Spleen (tissue), 11 donors: ENCODE data around the gene ESR1. TPM values are rescaled to one million over a fixed set of nuclear protein-coding genes. Genes with fewer than 3 reads are reported as not detected.

Experiments
- DNase-seq: peaks from one replicate; pipeline ENCODE4 v3.0.0-alpha.2; 2020
- H3K27ac ChIP-seq, 8 donors: fragments of 200-600 bp; sonication (generic) in 7 of 8; 1 replicate in 4 of 8; 2 replicates in 4 of 8; pipeline versions ENCODE4 v1.5.0 to v1.8.0; 2016 to 2021; ENCODE audit warnings: inconsistent platforms in 4 of 8, mild to moderate bottlenecking in 4 of 8, moderate library complexity in 1 of 8
- H3K27me3 ChIP-seq, 7 donors: fragments of 200-600 bp; sonication (generic) in 6 of 7; replicated peaks in 1 of 7; 1 replicate in 4 of 7; 2 replicates in 3 of 7; pipeline versions ENCODE4 v1.5.0 to v1.8.0; 2016 to 2021; ENCODE audit warnings: inconsistent platforms in 3 of 7, mild to moderate bottlenecking in 1 of 7
- H3K36me3 ChIP-seq, 6 donors: fragments of 200-600 bp; sonication (generic) in 5 of 6; 1 replicate in 4 of 6; 2 replicates in 2 of 6; pipeline versions ENCODE4 v1.5.0 to v1.8.0; 2016 to 2021; ENCODE audit warnings: inconsistent platforms in 2 of 6
- H3K4me1 ChIP-seq, 6 donors: fragments of 200-600 bp; sonication (generic) in 5 of 6; 1 replicate in 3 of 6; 2 replicates in 3 of 6; pipeline versions ENCODE4 v1.5.0 to v1.8.0; 2016 to 2021; ENCODE audit warnings: inconsistent platforms in 3 of 6
- H3K4me3 ChIP-seq, 8 donors: fragments of 200-600 bp; sonication (generic) in 7 of 8; 1 replicate in 4 of 8; 2 replicates in 4 of 8; pipeline versions ENCODE4 v1.5.0 to v1.8.0; 2016 to 2021; ENCODE audit warnings: inconsistent platforms in 4 of 8, mild to moderate bottlenecking in 4 of 8, moderate library complexity in 2 of 8
- H3K9me3 ChIP-seq, 8 donors: fragments of 200-600 bp; sonication (generic) in 7 of 8; 1 replicate in 4 of 8; 2 replicates in 4 of 8; pipeline versions ENCODE4 v1.5.0 to v1.8.0; 2016 to 2021; ENCODE audit warnings: inconsistent platforms in 4 of 8
- CTCF ChIP-seq, 11 experiments: fragments of 200-600 bp in 7 of 11; fragments of 450-650 bp in 4 of 11; sonication (generic) in 4 of 11; IDR thresholded peaks in 8 of 11; conservative IDR thresholded peaks in 3 of 11; 1 replicate in 7 of 11; 2 replicates in 4 of 11; pipeline versions ENCODE4 v1.4.0 to v1.8.0; 2016 to 2021; ENCODE audit warnings: antibody characterized with exemption in 11 of 11, inconsistent platforms in 4 of 11, mild to moderate bottlenecking in 1 of 11
- POLR2A ChIP-seq, 3 donors: fragments of 450-650 bp; IDR thresholded peaks; one replicate each; pipeline ENCODE4 v1.5.1; 2017; ENCODE audit warnings: antibody characterized with exemption in 3 of 3, mild to moderate bottlenecking in 1 of 3
- POLR2AphosphoS5 ChIP-seq, 3 donors: sonication (generic); formaldehyde crosslinking; IDR thresholded peaks; one replicate each; pipeline ENCODE4 v1.5.1; 2017; ENCODE audit warnings: antibody characterized with exemption in 3 of 3
- WGBS, 5 donors: extraction: QIAGEN DNeasy Blood & Tissue Kit in 3 of 5; methylation state at CpG; one replicate each; pipeline versions ENCODE4 v1.1.5 to v1.1.7; 2013 to 2018; 5-methylcytosine and 5-hydroxymethylcytosine counted together
- intact Hi-C: fragments of 100-400 bp; cut with DNase I; formaldehyde crosslinking; loops from one replicate; pipeline ENCODE4 v1.15.0; 2023; ENCODE audit warnings: low total_unique reads
- polyA plus RNA-seq, 3 donors: library from polyadenylated mRNA; stranded (reverse); fragments of 200-250 nt; gene quantifications; one replicate each; pipeline ENCODE4 v1.2.1, GENCODE V29; 2013
- total RNA-seq, 7 donors: library from RNA; depleted of rRNA in 3 of 7; stranded (reverse); fragments of >200 nt in 3 of 7; fragmentation: NEBNext Ultra II Directional in 4 of 7; extraction: Animal tissue kit (Norgen Biotek cat#: 25700) in 4 of 7; gene quantifications; one replicate each; pipeline versions ENCODE4 v1.1.0 to v1.2.1, GENCODE V29; 2016 to 2021
- donor health status: healthy with polysubstance abuse.
- donor health status: DM: no; HTN: no; CAD: no; lungs with moderate emphysema.
- donor health status: DM: no; HTN: no; CAD: no.
- donor health status: Bipolar disorder and iron deficiency.
- donor health status: healthy.
- donor health status: DM: no; HTN: no; CAD: no.
- donor health status: DM: yes; HTN: yes; CAD: no.

The ESR1 gene
- total and polyA plus RNA-seq, 10 donors, result 0.35 to 7.3 (median 3.2) TPM

GRCh38 chr6:152100183-152100618 is 292.7 kb downstream of the ESR1 start:
- TF ChIP-seq POLR2A (IDR thresholded peaks at IDR 0.05) (no peak), CTCF (IDR thresholded peaks at IDR 0.05 in 8 of 11, conservative IDR thresholded peaks at IDR 0.05 in 3 of 11) (no peak), POLR2AphosphoS5 (IDR thresholded peaks at IDR 0.05) (no peak)
- Histone ChIP-seq H3K4me3 (no peak overlapping the region), H3K27ac (peak overlapping the region in 4 of 8 donors; percentile 8 to 55 (median 32)), H3K27me3 (no peaks in the 10 kb centered on the region), H3K9me3 (no peaks in the 10 kb centered on the region), H3K4me1 (peaks cover 5 to 17% (median 10%) of the 10 kb centered on the region in 6 donors), H3K36me3 (no peaks in the 10 kb centered on the region)
- no peak for DNase-seq
- intact Hi-C loops, result no loop called here
- 24 to 49% (median 35%) methylated on average over 6 to 7 of the region's 7 CpGs for WGBS, 5 donors

GRCh38 chr6:152107973-152108372 is 300.5 kb downstream of the ESR1 start:
- H3K4me3 ChIP-seq, result no peak overlapping the region
- WGBS, 5 donors, result 83 to 99% (median 89%) methylated on average over 4 of the region's 4 CpGs
- intact Hi-C loops, result no loop called here
- TF ChIP-seq CTCF (IDR thresholded peaks at IDR 0.05 in 8 of 11, conservative IDR thresholded peaks at IDR 0.05 in 3 of 11) (no peak), POLR2A (IDR thresholded peaks at IDR 0.05) (no peak), POLR2AphosphoS5 (IDR thresholded peaks at IDR 0.05) (no peak)
- no peaks in the 10 kb centered on the region for H3K9me3 ChIP-seq
- no peaks in the 10 kb centered on the region for H3K27me3 ChIP-seq
- H3K4me1 ChIP-seq, result peaks cover 0 to 22% (median 0%) of the 10 kb centered on the region in 6 donors
- H3K27ac ChIP-seq, result no peak overlapping the region
- H3K36me3 ChIP-seq, result no peaks in the 10 kb centered on the region
- DNase-seq, result no peak

GRCh38 chr6:152110886-152111820 is 303.7 kb downstream of the ESR1 start:
- intact Hi-C loops, result no loop called here
- no peak for TF ChIP-seq CTCF (IDR thresholded peaks at IDR 0.05 in 8 of 11, conservative IDR thresholded peaks at IDR 0.05 in 3 of 11)
- TF ChIP-seq POLR2A (IDR thresholded peaks at IDR 0.05), result no peak
- no peak for TF ChIP-seq POLR2AphosphoS5 (IDR thresholded peaks at IDR 0.05)

More at GRCh38 chr6:152110886-152111820, 303.7 kb downstream of the ESR1 start:
- Histone ChIP-seq H3K9me3 (no peaks in the 10 kb centered on the region), H3K27ac (no peak overlapping the region), H3K36me3 (no peaks in the 10 kb centered on the region), H3K27me3 (no peaks in the 10 kb centered on the region), H3K4me1 (peaks cover 0 to 25% (median 0%) of the 10 kb centered on the region in 6 donors), H3K4me3 (no peak overlapping the region)
- 53 to 67% (median 59%) methylated on average over 20 of the region's 20 CpGs for WGBS, 5 donors
- DNase-seq, result no peak
